Lower leg skin (tissue), 3 donors: ENCODE results near the gene RNF149.

Experiments used
- POLR2A ChIP-seq, 2 donors: fragments of 450-650 bp; IDR thresholded peaks; one replicate each; pipeline ENCODE4 v1.6.1; 2016 to 2017; ENCODE audit warnings: antibody characterized with exemption in 2 of 2, mild to moderate bottlenecking in 1 of 2, moderate library complexity in 1 of 2
- TF ChIP-seq, protein P1 (sequence below), 3 donors: fragments of 450-650 bp; IDR thresholded peaks; one replicate each; pipeline ENCODE4 v1.5.1; 2016; ENCODE audit warnings: antibody characterized with exemption in 3 of 3, mild to moderate bottlenecking in 3 of 3, moderate library complexity in 2 of 3

DNA sequence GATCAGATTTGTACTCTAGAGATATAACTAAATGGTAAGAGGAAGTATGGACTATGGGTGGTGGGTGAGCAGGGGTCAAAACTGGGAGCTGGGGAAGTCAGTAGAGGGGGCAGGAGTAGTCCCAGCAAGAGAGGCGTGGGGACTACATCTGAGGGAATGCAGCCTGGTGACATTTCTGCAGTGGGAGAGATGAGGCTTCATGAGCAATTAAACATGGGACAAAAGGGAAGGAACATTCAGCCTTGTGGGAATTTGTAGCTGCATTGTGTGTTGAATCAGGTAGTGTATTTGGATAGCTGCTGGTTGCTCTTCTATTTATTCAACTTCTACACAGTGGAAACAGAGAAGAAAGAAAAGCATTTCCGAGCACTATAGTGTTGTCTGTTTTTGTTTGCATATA is 52.2 kb downstream of the RNF149 start:
- TF ChIP-seq POLR2A (IDR thresholded peaks at IDR 0.05), result no peak
- TF ChIP-seq, protein P1, sequence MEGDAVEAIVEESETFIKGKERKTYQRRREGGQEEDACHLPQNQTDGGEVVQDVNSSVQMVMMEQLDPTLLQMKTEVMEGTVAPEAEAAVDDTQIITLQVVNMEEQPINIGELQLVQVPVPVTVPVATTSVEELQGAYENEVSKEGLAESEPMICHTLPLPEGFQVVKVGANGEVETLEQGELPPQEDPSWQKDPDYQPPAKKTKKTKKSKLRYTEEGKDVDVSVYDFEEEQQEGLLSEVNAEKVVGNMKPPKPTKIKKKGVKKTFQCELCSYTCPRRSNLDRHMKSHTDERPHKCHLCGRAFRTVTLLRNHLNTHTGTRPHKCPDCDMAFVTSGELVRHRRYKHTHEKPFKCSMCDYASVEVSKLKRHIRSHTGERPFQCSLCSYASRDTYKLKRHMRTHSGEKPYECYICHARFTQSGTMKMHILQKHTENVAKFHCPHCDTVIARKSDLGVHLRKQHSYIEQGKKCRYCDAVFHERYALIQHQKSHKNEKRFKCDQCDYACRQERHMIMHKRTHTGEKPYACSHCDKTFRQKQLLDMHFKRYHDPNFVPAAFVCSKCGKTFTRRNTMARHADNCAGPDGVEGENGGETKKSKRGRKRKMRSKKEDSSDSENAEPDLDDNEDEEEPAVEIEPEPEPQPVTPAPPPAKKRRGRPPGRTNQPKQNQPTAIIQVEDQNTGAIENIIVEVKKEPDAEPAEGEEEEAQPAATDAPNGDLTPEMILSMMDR (IDR thresholded peaks at IDR 0.05), result no peak
